OCI-LY1 (cell line): ENCODE data around the gene SMCO1.
"Not testable (repeated sequence)": the region's sequence is repeated elsewhere in the genome, so short reads cannot be mapped to it uniquely, and the experiment has no call there.

Experiments
- H2AFZ ChIP-seq: fragments of 200-600 bp; sonication (generic), shearing (Covaris generic); 2 replicates; pipeline ENCODE4 v1.6.0; 2014; ENCODE audit warnings: antibody characterized with exemption, mild to moderate bottlenecking, low read length
- H3F3A ChIP-seq: fragments of 200-600 bp; sonication (generic), shearing (Covaris generic); 2 replicates; pipeline ENCODE4 v1.6.0; 2014; ENCODE audit warnings: mild to moderate bottlenecking, antibody characterized with exemption, low read length, moderate library complexity; ENCODE audit not compliant: insufficient read depth
- H3K27ac ChIP-seq: fragments of 200-600 bp; sonication (generic); 2 replicates; pipeline ENCODE4 v1.5.1; 2014; ENCODE audit warnings: low read length, mixed run types, mild to moderate bottlenecking, low read depth; ENCODE audit not compliant: poor library complexity, severe bottlenecking
- H3K27me3 ChIP-seq: fragments of 200-600 bp; sonication (generic); 2 replicates; pipeline ENCODE4 v1.6.0; 2014; ENCODE audit warnings: antibody characterized with exemption, mild to moderate bottlenecking, low read length, moderate library complexity; ENCODE audit not compliant: insufficient read depth
- H3K36me3 ChIP-seq: fragments of 200-600 bp; sonication (generic); 2 replicates; pipeline ENCODE4 v1.6.1; 2014; ENCODE audit warnings: mild to moderate bottlenecking, antibody characterized with exemption, low read length, moderate library complexity, mixed read lengths; ENCODE audit not compliant: insufficient read depth
- H3K4me1 ChIP-seq: fragments of 200-600 bp; sonication (generic); 2 replicates; pipeline ENCODE4 v1.5.1; 2014; ENCODE audit warnings: mild to moderate bottlenecking, low read length, moderate library complexity; ENCODE audit not compliant: insufficient read depth, severe bottlenecking
- H3K4me2 ChIP-seq: fragments of 200-600 bp; sonication (generic), shearing (Covaris generic); 2 replicates; pipeline ENCODE4 v1.6.1; 2014; ENCODE audit warnings: low read length
- H3K4me3 ChIP-seq: fragments of 200-600 bp; sonication (generic); 2 replicates; pipeline ENCODE4 v1.5.1; 2014; ENCODE audit warnings: low read length, low read depth, mild to moderate bottlenecking, mixed read lengths; ENCODE audit not compliant: poor library complexity, severe bottlenecking
- H3K79me2 ChIP-seq: fragments of 200-600 bp; shearing (Covaris generic); 2 replicates; pipeline ENCODE4 v1.6.1; 2016; ENCODE audit warnings: mixed run types, low read length, mixed read lengths; ENCODE audit not compliant: insufficient read depth
- H3K9ac ChIP-seq: fragments of 200-600 bp; sonication (generic), shearing (Covaris generic); 2 replicates; pipeline ENCODE4 v1.6.1; 2014; ENCODE audit warnings: mild to moderate bottlenecking, low read length, mixed read lengths
- H3K9me2 ChIP-seq: fragments of 200-600 bp; sonication (generic), shearing (Covaris generic); 2 replicates; pipeline ENCODE4 v1.6.1; 2014; ENCODE audit warnings: low read depth, mild to moderate bottlenecking, low read length, mixed read lengths
- H3K9me3 ChIP-seq: fragments of 200-600 bp; shearing (Covaris generic); 2 replicates; pipeline ENCODE4 v1.6.1; 2014; ENCODE audit warnings: low read length, mixed read lengths
- H4K20me1 ChIP-seq: fragments of 200-600 bp; sonication (generic), shearing (Covaris generic); 2 replicates; pipeline ENCODE4 v1.6.0; 2016; ENCODE audit warnings: mild to moderate bottlenecking, low read length; ENCODE audit not compliant: insufficient read depth
- EZH2 ChIP-seq: fragments of 200-600 bp; sonication (generic), shearing (Covaris generic); IDR thresholded peaks from 2 replicates; pipeline ENCODE4 v1.8.0; 2017; ENCODE audit warnings: borderline replicate concordance, mixed run types, mild to moderate bottlenecking, antibody characterized with exemption, low read length, moderate library complexity, mixed read lengths
- TF ChIP-seq, protein P1 (sequence below): fragments of 200-600 bp; sonication (generic), shearing (Covaris generic); IDR thresholded peaks from 2 replicates; pipeline ENCODE4 v1.5.1; 2017; ENCODE audit warnings: mild to moderate bottlenecking, antibody characterized with exemption, low read length, moderate library complexity, mixed read lengths

Gene SMCO1

DNA sequence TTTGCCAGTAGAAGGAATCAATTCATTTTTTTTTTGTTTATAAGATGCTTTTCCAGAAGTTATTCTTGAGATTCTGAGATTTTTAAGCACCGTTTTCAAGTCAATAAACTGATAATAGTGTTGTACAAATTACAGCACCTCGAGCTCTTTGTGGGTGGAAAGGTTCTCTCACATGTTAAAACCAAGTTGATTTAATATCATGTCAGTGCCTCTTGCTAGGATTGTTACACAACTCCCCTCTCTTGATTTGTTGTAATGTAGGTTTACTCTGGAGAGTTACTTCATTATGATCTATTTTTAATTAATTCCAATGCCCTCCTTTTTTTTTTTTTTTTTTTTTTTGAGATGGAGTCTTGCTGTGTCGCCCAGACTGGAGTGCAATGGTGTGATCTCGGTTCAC lies 57.1 kb downstream of the SMCO1 start:
- H3K9me2 ChIP-seq, result no peaks in the 10 kb centered on the region
- no peaks in the 10 kb centered on the region for H3K27me3 ChIP-seq
- H3K27ac ChIP-seq, result no peak overlapping the region
- H3K4me3 ChIP-seq, result no peak overlapping the region
- no peaks in the 10 kb centered on the region for H3K4me1 ChIP-seq
- no peak overlapping the region for H3K9ac ChIP-seq
- no peaks in the 10 kb centered on the region for H4K20me1 ChIP-seq
- no peak overlapping the region for H3K4me2 ChIP-seq
- no peaks in the 10 kb centered on the region for H3F3A ChIP-seq
- H3K79me2 ChIP-seq, result no peaks in the 10 kb centered on the region
- no peaks in the 10 kb centered on the region for H3K36me3 ChIP-seq
- no peak overlapping the region for H2AFZ ChIP-seq
- TF ChIP-seq EZH2, result no peak
- TF ChIP-seq, protein P1, sequence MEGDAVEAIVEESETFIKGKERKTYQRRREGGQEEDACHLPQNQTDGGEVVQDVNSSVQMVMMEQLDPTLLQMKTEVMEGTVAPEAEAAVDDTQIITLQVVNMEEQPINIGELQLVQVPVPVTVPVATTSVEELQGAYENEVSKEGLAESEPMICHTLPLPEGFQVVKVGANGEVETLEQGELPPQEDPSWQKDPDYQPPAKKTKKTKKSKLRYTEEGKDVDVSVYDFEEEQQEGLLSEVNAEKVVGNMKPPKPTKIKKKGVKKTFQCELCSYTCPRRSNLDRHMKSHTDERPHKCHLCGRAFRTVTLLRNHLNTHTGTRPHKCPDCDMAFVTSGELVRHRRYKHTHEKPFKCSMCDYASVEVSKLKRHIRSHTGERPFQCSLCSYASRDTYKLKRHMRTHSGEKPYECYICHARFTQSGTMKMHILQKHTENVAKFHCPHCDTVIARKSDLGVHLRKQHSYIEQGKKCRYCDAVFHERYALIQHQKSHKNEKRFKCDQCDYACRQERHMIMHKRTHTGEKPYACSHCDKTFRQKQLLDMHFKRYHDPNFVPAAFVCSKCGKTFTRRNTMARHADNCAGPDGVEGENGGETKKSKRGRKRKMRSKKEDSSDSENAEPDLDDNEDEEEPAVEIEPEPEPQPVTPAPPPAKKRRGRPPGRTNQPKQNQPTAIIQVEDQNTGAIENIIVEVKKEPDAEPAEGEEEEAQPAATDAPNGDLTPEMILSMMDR, result no peak
- no peaks in the 10 kb centered on the region for H3K9me3 ChIP-seq

DNA sequence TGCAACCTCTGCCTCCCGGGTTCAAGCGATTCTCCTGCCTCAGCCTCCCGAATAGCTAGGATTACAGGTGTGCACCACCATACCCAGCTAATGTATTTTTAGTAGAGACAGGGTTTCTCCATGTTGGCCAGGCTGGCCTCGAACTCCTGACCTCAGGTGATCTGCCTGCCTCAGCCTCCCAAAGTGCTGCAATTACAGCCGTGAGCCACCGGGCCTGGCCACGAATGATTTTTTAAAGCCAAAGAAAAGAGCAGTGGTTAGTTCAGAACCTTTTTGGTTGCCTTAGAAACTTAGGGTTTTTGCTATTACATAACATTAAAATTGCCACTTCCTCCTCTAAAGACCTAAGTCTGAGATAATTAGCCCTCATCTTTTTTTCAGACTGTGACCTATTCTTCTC lies 57.7 kb downstream of the SMCO1 start:
- not testable (repeated sequence) for H3F3A ChIP-seq, H3K4me2 ChIP-seq, H3K4me1 ChIP-seq, H3K9me3 ChIP-seq, H3K4me3 ChIP-seq, H3K27ac ChIP-seq, H3K27me3 ChIP-seq, H2AFZ ChIP-seq, H3K9ac ChIP-seq, H3K36me3 ChIP-seq, H3K79me2 ChIP-seq, H3K9me2 ChIP-seq, H4K20me1 ChIP-seq
